ENCODE measurements around the gene ABCA4.

Gene ABCA4

GRCh38 chr1:94109478-94109877, 11.5 kb downstream of the ABCA4 start:
- Histone ChIP-seq H3K9me3 (ENCODE audit: insufficient read depth, low read length, severe bottlenecking) (no peaks in the 10 kb centered on the region), H4K20me1 (ENCODE audit: insufficient read depth, low read length) (no peaks in the 10 kb centered on the region), H3K4me1 (ENCODE audit: insufficient read depth, low read length) (peaks cover 18% of the 10 kb centered on the region), H2AFZ (ENCODE audit: low read depth, low read length) (no peak overlapping the region), H3K36me3 (ENCODE audit: insufficient read depth, low read length) (no peaks in the 10 kb centered on the region), H3K4me3 (ENCODE audit: low read depth in 1 of 2, low read length in 2 of 2) (no peak overlapping the region), H3K79me2 (ENCODE audit: insufficient read depth, low read length) (no peaks in the 10 kb centered on the region), H3K27me3 (ENCODE audit: insufficient read depth, low read length, poor library complexity) (no peaks in the 10 kb centered on the region), H3K4me2 (ENCODE audit: insufficient read depth, low read length) (no peak overlapping the region), H3K9ac (ENCODE audit: low read depth, low read length) (no peak overlapping the region), H3K27ac (ENCODE audit: low read length) (no peak overlapping the region)
- DNase-seq (no peak), ATAC-seq (ENCODE audit: insufficient read depth, low read depth) (no peak)
- TF ChIP-seq CTCF (IDR thresholded peaks at IDR 0.05; ENCODE audit: borderline replicate concordance, extremely low read depth, low read length, poor library complexity, severe bottlenecking) (no peak), EZH2 (IDR thresholded peaks at IDR 0.05; ENCODE audit: borderline replicate concordance, low read depth, low read length, severe bottlenecking) (no peak)

- no peak overlapping the region for H3K4me3 ChIP-seq (ENCODE audit: low read depth in 1 of 2, low read length in 2 of 2)
- H3K27ac ChIP-seq (ENCODE audit: low read length) = no peak overlapping the region
- TF ChIP-seq EZH2 (IDR thresholded peaks at IDR 0.05; ENCODE audit: borderline replicate concordance, low read depth, low read length, severe bottlenecking) (no peak), CTCF (IDR thresholded peaks at IDR 0.05; ENCODE audit: borderline replicate concordance, extremely low read depth, low read length, poor library complexity, severe bottlenecking) (no peak)
- no peak for ATAC-seq (ENCODE audit: insufficient read depth, low read depth)
- no peak overlapping the region for H2AFZ ChIP-seq (ENCODE audit: low read depth, low read length)
- H3K79me2 ChIP-seq (ENCODE audit: insufficient read depth, low read length) = no peaks in the 10 kb centered on the region
- no peaks in the 10 kb centered on the region for H3K36me3 ChIP-seq (ENCODE audit: insufficient read depth, low read length)
- no peak overlapping the region for H3K4me2 ChIP-seq (ENCODE audit: insufficient read depth, low read length)
- H3K9me3 ChIP-seq (ENCODE audit: insufficient read depth, low read length, severe bottlenecking) = no peaks in the 10 kb centered on the region
- H3K27me3 ChIP-seq (ENCODE audit: insufficient read depth, low read length, poor library complexity) = no peaks in the 10 kb centered on the region
- H3K9ac ChIP-seq (ENCODE audit: low read depth, low read length) = no peak overlapping the region
- no peak for DNase-seq
- H4K20me1 ChIP-seq (ENCODE audit: insufficient read depth, low read length) = no peaks in the 10 kb centered on the region
- peaks cover 18% of the 10 kb centered on the region for H3K4me1 ChIP-seq (ENCODE audit: insufficient read depth, low read length)
These were observed 13.8 kb downstream of the ABCA4 start for GRCh38 chr1:94107141-94107540.

GRCh38 chr1:94106716-94107115, 14.2 kb downstream of the ABCA4 start:
- Histone ChIP-seq H3K4me3 (ENCODE audit: low read depth in 1 of 2, low read length in 2 of 2) (no peak overlapping the region), H3K27me3 (ENCODE audit: insufficient read depth, low read length, poor library complexity) (no peaks in the 10 kb centered on the region), H3K9ac (ENCODE audit: low read depth, low read length) (no peak overlapping the region), H3K9me3 (ENCODE audit: insufficient read depth, low read length, severe bottlenecking) (no peaks in the 10 kb centered on the region), H3K36me3 (ENCODE audit: insufficient read depth, low read length) (no peaks in the 10 kb centered on the region), H3K27ac (ENCODE audit: low read length) (no peak overlapping the region), H3K4me2 (ENCODE audit: insufficient read depth, low read length) (no peak overlapping the region), H2AFZ (ENCODE audit: low read depth, low read length) (no peak overlapping the region), H3K79me2 (ENCODE audit: insufficient read depth, low read length) (no peaks in the 10 kb centered on the region), H3K4me1 (ENCODE audit: insufficient read depth, low read length) (peaks cover 18% of the 10 kb centered on the region), H4K20me1 (ENCODE audit: insufficient read depth, low read length) (no peaks in the 10 kb centered on the region)
- DNase-seq (no peak), ATAC-seq (ENCODE audit: insufficient read depth, low read depth) (no peak)
- TF ChIP-seq CTCF (IDR thresholded peaks at IDR 0.05; ENCODE audit: borderline replicate concordance, extremely low read depth, low read length, poor library complexity, severe bottlenecking) = no peak
- TF ChIP-seq EZH2 (IDR thresholded peaks at IDR 0.05; ENCODE audit: borderline replicate concordance, low read depth, low read length, severe bottlenecking) = no peak

Data from DND-41 (cell line).